Suprapubic skin (tissue), 4 donors: ENCODE results near the gene ESYT1. TPM values are rescaled to one million over a fixed set of nuclear protein-coding genes. Genes with fewer than 3 reads are reported as not detected.
A peak's percentile ranks its signal among the peaks of the same experiment; 100 is the strongest.

Source experiments
- DNase-seq, 2 donors: peaks; one replicate each; pipeline ENCODE4 v3.0.0-alpha.2; 2019; ENCODE audit warnings: low spot score in 2 of 2
- H3K27ac ChIP-seq: fragments of 200-600 bp; sonication (generic); one replicate; pipeline ENCODE4 v1.5.1; 2019
- H3K27me3 ChIP-seq: fragments of 200-600 bp; sonication (generic); one replicate; pipeline ENCODE4 v1.5.1; 2019
- H3K36me3 ChIP-seq: fragments of 200-600 bp; sonication (generic); one replicate; pipeline ENCODE4 v1.5.1; 2019
- H3K4me1 ChIP-seq: fragments of 200-600 bp; sonication (generic); one replicate; pipeline ENCODE4 v1.5.1; 2019
- H3K4me3 ChIP-seq: fragments of 200-600 bp; sonication (generic); one replicate; pipeline ENCODE4 v1.5.1; 2019; ENCODE audit warnings: mild to moderate bottlenecking
- H3K9me3 ChIP-seq: fragments of 200-600 bp; sonication (generic); one replicate; pipeline ENCODE4 v1.5.1; 2019
- EP300 ChIP-seq: sonication (generic); formaldehyde crosslinking; IDR thresholded peaks from one replicate; pipeline ENCODE4 v1.6.1; 2017; ENCODE audit warnings: antibody characterized with exemption
- POLR2A ChIP-seq, 2 donors: fragments of 450-650 bp; IDR thresholded peaks; one replicate each; pipeline ENCODE4 v1.6.1; 2017; ENCODE audit warnings: antibody characterized with exemption in 2 of 2, mild to moderate bottlenecking in 2 of 2, moderate library complexity in 2 of 2
- POLR2AphosphoS5 ChIP-seq, 3 donors: sonication (generic); formaldehyde crosslinking; IDR thresholded peaks; one replicate each; pipeline ENCODE4 v1.6.1; 2017; ENCODE audit warnings: antibody characterized with exemption in 3 of 3
- WGBS: methylation state at CpG from one replicate; pipeline ENCODE4 v1.1.5; 2018; 5-methylcytosine and 5-hydroxymethylcytosine counted together
- total RNA-seq, 4 donors: library from RNA; depleted of rRNA; stranded (reverse); fragments of >200 nt; gene quantifications; one replicate each; pipeline ENCODE4 v1.1.0, GENCODE V29; 2016
- TF ChIP-seq, protein P1 (sequence below), 2 donors: fragments of 200-600 bp in 1 of 2; fragments of 450-650 bp in 1 of 2; sonication (generic) in 1 of 2; IDR thresholded peaks; one replicate each; pipeline ENCODE4 v1.5.1; 2016 to 2019; ENCODE audit warnings: antibody characterized with exemption in 2 of 2, mild to moderate bottlenecking in 1 of 2, moderate library complexity in 1 of 2

Gene ESYT1
- total RNA-seq, 4 donors from 2014 or later, result 73.1 to 128 (median 103) TPM

- 0% methylated on average over 6 of the region's 6 CpGs for WGBS
- DNase-seq, result peak; percentile 92 to 93
- TF ChIP-seq, protein P1, sequence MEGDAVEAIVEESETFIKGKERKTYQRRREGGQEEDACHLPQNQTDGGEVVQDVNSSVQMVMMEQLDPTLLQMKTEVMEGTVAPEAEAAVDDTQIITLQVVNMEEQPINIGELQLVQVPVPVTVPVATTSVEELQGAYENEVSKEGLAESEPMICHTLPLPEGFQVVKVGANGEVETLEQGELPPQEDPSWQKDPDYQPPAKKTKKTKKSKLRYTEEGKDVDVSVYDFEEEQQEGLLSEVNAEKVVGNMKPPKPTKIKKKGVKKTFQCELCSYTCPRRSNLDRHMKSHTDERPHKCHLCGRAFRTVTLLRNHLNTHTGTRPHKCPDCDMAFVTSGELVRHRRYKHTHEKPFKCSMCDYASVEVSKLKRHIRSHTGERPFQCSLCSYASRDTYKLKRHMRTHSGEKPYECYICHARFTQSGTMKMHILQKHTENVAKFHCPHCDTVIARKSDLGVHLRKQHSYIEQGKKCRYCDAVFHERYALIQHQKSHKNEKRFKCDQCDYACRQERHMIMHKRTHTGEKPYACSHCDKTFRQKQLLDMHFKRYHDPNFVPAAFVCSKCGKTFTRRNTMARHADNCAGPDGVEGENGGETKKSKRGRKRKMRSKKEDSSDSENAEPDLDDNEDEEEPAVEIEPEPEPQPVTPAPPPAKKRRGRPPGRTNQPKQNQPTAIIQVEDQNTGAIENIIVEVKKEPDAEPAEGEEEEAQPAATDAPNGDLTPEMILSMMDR (IDR thresholded peaks at IDR 0.05), result no peak
- TF ChIP-seq POLR2A (IDR thresholded peaks at IDR 0.05), result peak in 1 of 2 donors; percentile 32
- TF ChIP-seq POLR2AphosphoS5 (IDR thresholded peaks at IDR 0.05), result peak in 1 of 3 donors; percentile 59
- H3K4me1 ChIP-seq, result peaks cover 49% of the 10 kb centered on the region
- no peaks in the 10 kb centered on the region for H3K9me3 ChIP-seq
- no peaks in the 10 kb centered on the region for H3K27me3 ChIP-seq
- peak overlapping the region; percentile 98 for H3K27ac ChIP-seq
- peak overlapping the region; percentile 91 for H3K4me3 ChIP-seq
- peaks cover 43% of the 10 kb centered on the region for H3K36me3 ChIP-seq
These were observed 30.9 kb downstream of the ESYT1 start for GRCh38 chr12:56158926-56159461.

GRCh38 chr12:56159482-56160192 lies 31.6 kb downstream of the ESYT1 start:
- H3K27ac ChIP-seq, result peak overlapping the region; percentile 98
- H3K9me3 ChIP-seq, result no peaks in the 10 kb centered on the region
- peak overlapping the region; percentile 91 for H3K4me3 ChIP-seq
- no peak for DNase-seq
- peaks cover 49% of the 10 kb centered on the region for H3K4me1 ChIP-seq
- peaks cover 49% of the 10 kb centered on the region for H3K36me3 ChIP-seq
- TF ChIP-seq POLR2A (IDR thresholded peaks at IDR 0.05), result no peak
- TF ChIP-seq, protein P1 (IDR thresholded peaks at IDR 0.05), result no peak
- 10% methylated on average over 8 of the region's 8 CpGs for WGBS
- no peaks in the 10 kb centered on the region for H3K27me3 ChIP-seq

DNA sequence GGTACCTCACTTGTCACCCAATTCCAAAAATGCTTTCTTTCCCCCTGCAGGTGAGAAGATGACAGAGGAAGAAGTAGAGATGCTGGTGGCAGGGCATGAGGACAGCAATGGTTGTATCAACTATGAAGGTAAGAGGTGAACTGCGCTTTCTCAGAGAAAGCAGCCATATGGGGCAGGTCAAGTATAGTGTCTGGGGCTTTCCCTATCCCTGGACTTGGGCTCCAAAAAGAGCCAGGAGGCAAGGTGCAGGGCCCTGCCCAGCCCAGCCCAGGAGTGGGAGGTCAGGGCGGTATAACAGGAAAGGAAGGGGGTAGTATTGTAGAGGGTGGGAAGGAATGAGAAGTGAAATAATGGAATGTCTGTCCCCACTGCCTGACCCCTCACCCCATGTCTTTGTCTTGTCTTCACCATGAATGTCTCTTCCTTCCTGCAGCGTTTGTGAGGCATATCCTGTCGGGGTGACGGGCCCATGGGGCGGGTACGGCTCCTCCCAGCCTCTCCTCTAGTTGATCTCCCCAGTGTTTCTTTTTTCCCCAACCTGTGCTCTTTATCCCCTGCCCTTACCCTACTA lies 32.2 kb downstream of the ESYT1 start:
- 34% methylated on average over 7 of the region's 7 CpGs for WGBS
- no peak for DNase-seq
- Histone ChIP-seq H3K4me1 (peaks cover 49% of the 10 kb centered on the region), H3K27me3 (no peaks in the 10 kb centered on the region), H3K27ac (peak overlapping the region; percentile 98), H3K9me3 (no peaks in the 10 kb centered on the region), H3K36me3 (peaks cover 56% of the 10 kb centered on the region), H3K4me3 (peak overlapping the region; percentile 91)
- TF ChIP-seq POLR2A (IDR thresholded peaks at IDR 0.05) (no peak), EP300 (no peak), POLR2AphosphoS5 (IDR thresholded peaks at IDR 0.05) (no peak)
- TF ChIP-seq, protein P1 (IDR thresholded peaks at IDR 0.05), result no peak

- peak overlapping the region; percentile 98 for H3K27ac ChIP-seq
- peaks cover 62% of the 10 kb centered on the region for H3K36me3 ChIP-seq
- no peaks in the 10 kb centered on the region for H3K9me3 ChIP-seq
- 80% methylated on average over 11 of the region's 11 CpGs for WGBS
- peak overlapping the region; percentile 91 for H3K4me3 ChIP-seq
- no peaks in the 10 kb centered on the region for H3K27me3 ChIP-seq
- no peak for DNase-seq
- TF ChIP-seq EP300, result no peak
- peaks cover 49% of the 10 kb centered on the region for H3K4me1 ChIP-seq
These were observed 33.0 kb downstream of the ESYT1 start for GRCh38 chr12:56160894-56161689.

DNA sequence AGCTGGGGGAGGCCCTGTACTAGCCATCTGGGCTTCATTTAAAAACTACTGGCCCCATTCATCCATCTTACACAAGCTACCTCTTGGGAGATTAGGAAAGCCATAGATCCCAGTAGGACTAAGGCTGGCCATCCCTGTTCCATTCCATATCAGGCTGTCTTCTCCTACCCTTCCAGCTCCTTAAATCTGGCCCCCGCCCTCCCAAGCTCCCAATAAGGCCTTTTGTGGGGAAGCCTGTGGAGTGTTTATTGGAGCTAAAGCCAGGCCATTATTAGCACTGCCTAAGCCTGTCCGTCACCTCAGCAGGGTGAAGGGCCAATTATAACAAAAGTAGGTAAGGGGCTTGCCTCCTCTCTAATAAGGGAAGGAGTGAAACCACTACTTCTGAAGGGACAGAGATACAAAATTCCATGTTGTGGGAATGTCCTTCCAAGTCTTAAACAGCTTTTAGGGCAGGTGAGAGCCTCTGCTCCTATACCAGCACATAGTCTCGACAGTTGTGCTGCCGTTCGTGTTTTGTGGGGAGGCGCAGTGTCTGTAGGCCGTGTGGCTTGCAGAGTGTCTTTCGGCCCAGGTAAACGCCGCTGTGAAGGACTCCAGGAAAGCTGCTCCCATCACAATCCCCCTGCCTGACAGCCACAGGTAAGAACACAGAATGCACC lies 33.8 kb downstream of the ESYT1 start:
- H3K4me3 ChIP-seq, result no peak overlapping the region
- TF ChIP-seq EP300 (no peak), POLR2AphosphoS5 (IDR thresholded peaks at IDR 0.05) (no peak)
- TF ChIP-seq, protein P1 (IDR thresholded peaks at IDR 0.05), result no peak
- no peaks in the 10 kb centered on the region for H3K27me3 ChIP-seq
- 71% methylated on average over 10 of the region's 10 CpGs for WGBS
- H3K9me3 ChIP-seq, result no peaks in the 10 kb centered on the region
- no peak overlapping the region for H3K27ac ChIP-seq
- H3K4me1 ChIP-seq, result peaks cover 46% of the 10 kb centered on the region
- no peak for DNase-seq
- peaks cover 69% of the 10 kb centered on the region for H3K36me3 ChIP-seq
